Lung (tissue), 12 donors: Measurements from ENCODE around the gene ERO1B. TPM values are rescaled to one million over a fixed set of nuclear protein-coding genes. Genes with fewer than 3 reads are reported as not detected.

Source experiments
- ATAC-seq: fragments of 200-7000 bp; cut with Tn5 transposase; one replicate; pipeline ENCODE4 v1.9.1; 2020; ENCODE audit warnings: moderate number of reproducible peaks; ENCODE audit not compliant: insufficient read depth, low FRiP score
- DNase-seq, 3 donors: peaks; one replicate each; pipeline ENCODE4 v3.0.0-alpha.2; 2013 to 2017
- H3K27ac ChIP-seq, 2 donors: one replicate each; pipeline ENCODE4 v1.5.1; 2013; ENCODE audit warnings: mild to moderate bottlenecking in 2 of 2, moderate library complexity in 2 of 2, control low read depth in 1 of 2, inconsistent platforms in 1 of 2, low read depth in 1 of 2, low read length in 1 of 2
- H3K27me3 ChIP-seq, 3 donors: one replicate each; pipeline ENCODE4 v1.5.1; 2013; ENCODE audit warnings: low read length in 2 of 3; ENCODE audit not compliant: control insufficient read depth in 3 of 3, insufficient read depth in 3 of 3
- H3K36me3 ChIP-seq, 4 donors: one replicate each; pipeline ENCODE4 v1.5.1; 2013; ENCODE audit warnings: low read length in 4 of 4, mild to moderate bottlenecking in 1 of 4, moderate library complexity in 1 of 4; ENCODE audit not compliant: control insufficient read depth in 4 of 4, insufficient read depth in 4 of 4
- H3K4me1 ChIP-seq, 5 donors: one replicate each; pipeline ENCODE4 v1.5.1; 2013; ENCODE audit warnings: low read length in 5 of 5, mild to moderate bottlenecking in 2 of 5, moderate library complexity in 1 of 5; ENCODE audit not compliant: control insufficient read depth in 5 of 5, insufficient read depth in 5 of 5
- H3K4me3 ChIP-seq: one replicate; pipeline ENCODE4 v1.5.1; 2013; ENCODE audit warnings: mild to moderate bottlenecking, control low read depth, moderate library complexity
- H3K9ac ChIP-seq, 2 donors: one replicate each; pipeline ENCODE4 v1.5.1; 2013; ENCODE audit warnings: low read length in 2 of 2, control low read depth in 1 of 2; ENCODE audit not compliant: insufficient read depth in 1 of 2
- H3K9me3 ChIP-seq, 4 donors: one replicate each; pipeline ENCODE4 v1.5.1; 2013; ENCODE audit warnings: low read length in 3 of 4, mild to moderate bottlenecking in 1 of 4, moderate library complexity in 1 of 4; ENCODE audit not compliant: control insufficient read depth in 4 of 4, insufficient read depth in 3 of 4
- WGBS, 2 donors: extraction: QIAGEN DNeasy Blood & Tissue Kit; methylation state at CpG; one replicate each; pipeline ENCODE4 v1.1.7; 2013; 5-methylcytosine and 5-hydroxymethylcytosine counted together
- polyA plus RNA-seq, 2 donors: library from polyadenylated mRNA; stranded (reverse); fragments of 200-250 nt; gene quantifications; one replicate each; pipeline ENCODE4 v1.2.1, GENCODE V29; 2013
- total RNA-seq, 2 donors: library from RNA; depleted of rRNA in 1 of 2; stranded (reverse); fragments of >200 nt in 1 of 2; gene quantifications; one replicate each; pipeline ENCODE4 v1.2.1, GENCODE V29; 2014 to 2021
- TF ChIP-seq, protein P1 (sequence below): IDR thresholded peaks from 2 replicates; pipeline ENCODE4 v1.5.1; 2012; ENCODE audit warnings: mild to moderate bottlenecking; ENCODE audit errors: control extremely low read depth, extremely low read depth
- donor health status: control.
- donor health status: control.
- donor health status: Bipolar disorder and iron deficiency.
- donor health status: healthy.
- donor health status: DM: yes; HTN: yes; CAD: no.

Gene ERO1B
- total and polyA plus RNA-seq, 4 donors: 2.7 to 15.3 (median 4.6) TPM

DNA sequence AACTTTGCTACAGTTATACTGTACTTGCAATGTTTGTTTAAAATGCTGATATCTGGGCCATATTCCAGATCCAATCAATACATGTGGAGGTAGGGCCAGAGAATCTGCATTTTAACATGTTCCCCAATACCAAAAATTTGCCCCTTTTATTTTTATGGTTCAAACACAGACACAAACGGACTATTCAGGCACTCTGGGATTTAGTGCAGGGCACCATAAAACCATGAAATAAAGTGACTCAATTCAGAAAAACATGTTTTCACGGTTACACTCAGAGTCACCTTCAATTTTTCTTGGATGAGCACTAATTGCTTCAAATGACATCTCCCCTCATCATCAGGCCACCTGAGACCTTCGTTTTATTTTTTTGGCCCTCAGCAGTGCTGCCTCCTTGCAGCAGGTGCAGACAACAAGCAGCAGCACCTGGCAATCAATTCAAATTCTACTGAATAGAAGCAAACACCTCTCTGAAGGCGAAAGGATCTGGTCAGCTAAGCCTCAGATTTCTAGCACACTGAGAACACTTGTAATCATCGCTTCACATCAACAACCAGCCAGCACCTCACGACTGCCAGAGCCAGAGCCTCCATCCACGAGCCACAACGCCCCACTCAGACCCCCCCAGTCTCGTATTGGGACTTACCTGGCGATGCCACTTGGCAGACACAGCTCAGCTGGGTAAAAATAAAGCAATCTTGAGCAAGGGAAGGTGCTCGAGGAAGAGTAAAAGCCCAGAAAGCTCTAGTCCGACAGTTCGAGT lies 1.1 kb downstream of the ERO1B start:
- Histone ChIP-seq H3K27me3 (peaks cover 0 to 5% (median 0%) of the 10 kb centered on the region in 3 donors), H3K9ac (peak overlapping the region; percentile 72 to 82), H3K4me3 (peak overlapping the region; percentile 100), H3K36me3 (no peaks in the 10 kb centered on the region), H3K4me1 (peaks cover 0 to 6% (median 4%) of the 10 kb centered on the region in 5 donors), H3K27ac (peak overlapping the region; percentile 94 to 96), H3K9me3 (no peaks in the 10 kb centered on the region)
- DNase-seq: peak in 1 of 3 donors; percentile 23
- 16 to 18% methylated on average over 13 of the region's 13 CpGs for WGBS, 2 donors
- TF ChIP-seq, protein P1, sequence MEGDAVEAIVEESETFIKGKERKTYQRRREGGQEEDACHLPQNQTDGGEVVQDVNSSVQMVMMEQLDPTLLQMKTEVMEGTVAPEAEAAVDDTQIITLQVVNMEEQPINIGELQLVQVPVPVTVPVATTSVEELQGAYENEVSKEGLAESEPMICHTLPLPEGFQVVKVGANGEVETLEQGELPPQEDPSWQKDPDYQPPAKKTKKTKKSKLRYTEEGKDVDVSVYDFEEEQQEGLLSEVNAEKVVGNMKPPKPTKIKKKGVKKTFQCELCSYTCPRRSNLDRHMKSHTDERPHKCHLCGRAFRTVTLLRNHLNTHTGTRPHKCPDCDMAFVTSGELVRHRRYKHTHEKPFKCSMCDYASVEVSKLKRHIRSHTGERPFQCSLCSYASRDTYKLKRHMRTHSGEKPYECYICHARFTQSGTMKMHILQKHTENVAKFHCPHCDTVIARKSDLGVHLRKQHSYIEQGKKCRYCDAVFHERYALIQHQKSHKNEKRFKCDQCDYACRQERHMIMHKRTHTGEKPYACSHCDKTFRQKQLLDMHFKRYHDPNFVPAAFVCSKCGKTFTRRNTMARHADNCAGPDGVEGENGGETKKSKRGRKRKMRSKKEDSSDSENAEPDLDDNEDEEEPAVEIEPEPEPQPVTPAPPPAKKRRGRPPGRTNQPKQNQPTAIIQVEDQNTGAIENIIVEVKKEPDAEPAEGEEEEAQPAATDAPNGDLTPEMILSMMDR: no peak
- ATAC-seq: no peak

DNA sequence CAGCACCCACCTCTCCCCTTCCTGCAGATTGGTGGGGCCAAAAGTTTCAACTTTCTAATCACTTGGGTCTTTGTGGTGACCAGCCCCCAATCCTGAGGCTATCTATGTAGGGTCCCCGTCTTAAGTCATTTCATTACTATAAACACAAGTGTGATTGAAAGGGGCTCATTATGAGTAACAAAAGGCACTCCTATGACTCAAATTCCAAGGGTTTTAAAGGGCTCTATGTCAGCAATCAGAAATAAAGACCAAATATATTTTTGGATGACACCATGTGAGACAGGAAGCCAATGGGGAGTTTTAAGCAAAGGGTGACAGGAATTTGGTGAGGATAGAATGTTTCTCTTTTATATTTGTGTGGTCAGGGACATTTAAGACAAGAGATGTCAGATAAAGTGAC lies 6.2 kb downstream of the ERO1B start:
- Histone ChIP-seq H3K9me3 (no peaks in the 10 kb centered on the region), H3K9ac (no peak overlapping the region)
- no peak for ATAC-seq

DNA sequence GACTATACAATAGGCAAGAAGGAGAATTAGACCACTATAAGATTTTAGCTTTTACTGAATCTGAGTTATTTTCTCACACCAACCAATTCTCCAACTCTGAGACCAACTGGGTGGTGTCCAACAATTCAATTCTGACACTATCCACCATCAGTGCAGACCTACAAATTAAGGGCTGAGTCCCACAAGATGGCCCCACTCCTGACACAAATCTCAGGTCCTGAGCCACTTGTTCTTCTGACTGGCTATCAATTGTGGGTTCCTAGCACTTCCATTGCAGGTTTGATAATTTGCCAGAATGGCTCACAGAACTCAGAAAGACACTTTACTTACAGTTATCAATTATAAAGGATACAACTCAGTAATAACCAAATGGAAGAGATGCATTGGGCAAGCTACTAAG lies 6.7 kb downstream of the ERO1B start:
- Histone ChIP-seq H3K27ac (no peak overlapping the region), H3K4me1 (peaks cover 0 to 3% (median 0%) of the 10 kb centered on the region in 5 donors)

More for the DNA sequence above, 6.2 kb downstream of the ERO1B start:
- Histone ChIP-seq H3K36me3 (no peaks in the 10 kb centered on the region), H3K27ac (no peak overlapping the region), H3K27me3 (no peaks in the 10 kb centered on the region), H3K4me3 (no peak overlapping the region), H3K4me1 (peaks cover 0 to 7% (median under 1%) of the 10 kb centered on the region in 5 donors)
- 84 to 96% methylated on average over 1 of the region's 1 CpG for WGBS, 2 donors
- TF ChIP-seq, protein P1: no peak
- no peak for DNase-seq

More for the DNA sequence above, 6.7 kb downstream of the ERO1B start:
- no peaks in the 10 kb centered on the region for H3K9me3 ChIP-seq
- no peak overlapping the region for H3K9ac ChIP-seq
- no peaks in the 10 kb centered on the region for H3K27me3 ChIP-seq
- ATAC-seq (no peak), DNase-seq (no peak)
- H3K36me3 ChIP-seq: no peaks in the 10 kb centered on the region
- TF ChIP-seq, protein P1: no peak
- H3K4me3 ChIP-seq: no peak overlapping the region
